ENCODE measurements around the gene MS4A4A.

- TF ChIP-seq, protein P1, sequence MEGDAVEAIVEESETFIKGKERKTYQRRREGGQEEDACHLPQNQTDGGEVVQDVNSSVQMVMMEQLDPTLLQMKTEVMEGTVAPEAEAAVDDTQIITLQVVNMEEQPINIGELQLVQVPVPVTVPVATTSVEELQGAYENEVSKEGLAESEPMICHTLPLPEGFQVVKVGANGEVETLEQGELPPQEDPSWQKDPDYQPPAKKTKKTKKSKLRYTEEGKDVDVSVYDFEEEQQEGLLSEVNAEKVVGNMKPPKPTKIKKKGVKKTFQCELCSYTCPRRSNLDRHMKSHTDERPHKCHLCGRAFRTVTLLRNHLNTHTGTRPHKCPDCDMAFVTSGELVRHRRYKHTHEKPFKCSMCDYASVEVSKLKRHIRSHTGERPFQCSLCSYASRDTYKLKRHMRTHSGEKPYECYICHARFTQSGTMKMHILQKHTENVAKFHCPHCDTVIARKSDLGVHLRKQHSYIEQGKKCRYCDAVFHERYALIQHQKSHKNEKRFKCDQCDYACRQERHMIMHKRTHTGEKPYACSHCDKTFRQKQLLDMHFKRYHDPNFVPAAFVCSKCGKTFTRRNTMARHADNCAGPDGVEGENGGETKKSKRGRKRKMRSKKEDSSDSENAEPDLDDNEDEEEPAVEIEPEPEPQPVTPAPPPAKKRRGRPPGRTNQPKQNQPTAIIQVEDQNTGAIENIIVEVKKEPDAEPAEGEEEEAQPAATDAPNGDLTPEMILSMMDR (conservative IDR thresholded peaks at IDR 0.05; ENCODE audit: low read length), result peak; percentile 84
- no peak for TF ChIP-seq EZH2phosphoT487 (IDR thresholded peaks at IDR 0.05; ENCODE audit: borderline replicate concordance)
Observed at GRCh38 chr11:60345489-60345888, 65.0 kb downstream of the MS4A4A start.

Data from Loucy (cell line).